ENCODE data around the gene CEND1.
A peak's percentile ranks its signal among the peaks of the same experiment; 100 is the strongest.

The CEND1 gene

DNA sequence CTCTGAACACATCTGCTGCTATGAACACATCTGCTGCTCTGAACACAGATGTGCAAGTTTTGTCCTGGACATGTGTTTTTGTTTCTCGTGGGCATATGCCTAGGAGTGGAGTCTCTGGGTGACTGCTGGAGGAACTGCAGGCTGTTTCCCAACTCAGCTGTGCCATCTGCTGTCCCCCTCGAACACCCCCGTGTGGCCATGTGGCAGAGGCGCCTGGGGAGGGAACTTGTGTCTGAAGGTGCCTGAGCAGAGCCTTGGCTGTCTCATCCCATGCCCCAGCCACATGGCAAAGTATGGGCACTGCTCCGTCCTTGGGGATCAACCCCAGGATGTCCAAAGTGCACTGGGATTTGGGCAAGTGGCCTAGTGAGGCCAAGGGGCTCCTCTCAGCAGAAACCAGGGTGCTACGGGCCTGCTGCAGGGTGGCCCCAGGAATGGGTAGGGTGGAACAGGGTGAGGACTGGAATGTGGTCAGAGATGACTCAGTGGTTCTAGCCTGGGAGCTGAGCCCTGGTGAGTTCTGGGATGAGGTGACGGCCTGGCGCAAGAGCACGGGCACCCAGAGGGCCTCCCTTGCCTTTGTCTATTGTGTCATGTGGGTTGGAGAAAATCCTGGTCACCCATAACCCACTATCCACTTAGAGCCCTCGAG, 27.3 kb downstream of the CEND1 start:
- Histone ChIP-seq H3K9ac (ENCODE audit: low read length) (no peak overlapping the region), H2BK15ac (replicated peaks; ENCODE audit: low read depth) (no peak overlapping the region), H3K4ac (ENCODE audit: low read depth, low read length) (no peak overlapping the region), H2BK5ac (ENCODE audit: low read length) (no peak overlapping the region), H3K23ac (ENCODE audit: low read length) (no peak overlapping the region), H2AK5ac (ENCODE audit: low read length) (no peak overlapping the region), H4K8ac (ENCODE audit: low read depth, low read length) (no peak overlapping the region), H3K79me1 (ENCODE audit: low read length) (no peaks in the 10 kb centered on the region), H3K4me3 (ENCODE audit: low read length) (no peak overlapping the region), H3K56ac (ENCODE audit: low read length) (no peak overlapping the region), H3K79me2 (ENCODE audit: control insufficient read depth, insufficient read depth, low read length) (no peaks in the 10 kb centered on the region), H2BK120ac (ENCODE audit: low read depth, low read length) (no peak overlapping the region), H3K36me3 (ENCODE audit: control insufficient read depth, insufficient read depth, low read length) (peaks cover 18% of the 10 kb centered on the region), H3K18ac (ENCODE audit: low read length) (no peak overlapping the region), H3K27ac (ENCODE audit: low read depth, low read length) (no peak overlapping the region), H4K5ac (ENCODE audit: low read length) (no peak overlapping the region), H3K4me2 (ENCODE audit: low read length) (no peak overlapping the region), H3K4me1 (ENCODE audit: control insufficient read depth, low read depth, low read length) (peaks cover 3% of the 10 kb centered on the region), H3K27me3 (ENCODE audit: insufficient read depth, low read length, poor library complexity) (no peaks in the 10 kb centered on the region)
- WGBS (ENCODE audit: extremely low coverage, insufficient coverage, low lambda C conversion rate) = no CpG with 5 or more reads among the region's 10 CpGs
- DNase-seq = peak; percentile 48

DNA sequence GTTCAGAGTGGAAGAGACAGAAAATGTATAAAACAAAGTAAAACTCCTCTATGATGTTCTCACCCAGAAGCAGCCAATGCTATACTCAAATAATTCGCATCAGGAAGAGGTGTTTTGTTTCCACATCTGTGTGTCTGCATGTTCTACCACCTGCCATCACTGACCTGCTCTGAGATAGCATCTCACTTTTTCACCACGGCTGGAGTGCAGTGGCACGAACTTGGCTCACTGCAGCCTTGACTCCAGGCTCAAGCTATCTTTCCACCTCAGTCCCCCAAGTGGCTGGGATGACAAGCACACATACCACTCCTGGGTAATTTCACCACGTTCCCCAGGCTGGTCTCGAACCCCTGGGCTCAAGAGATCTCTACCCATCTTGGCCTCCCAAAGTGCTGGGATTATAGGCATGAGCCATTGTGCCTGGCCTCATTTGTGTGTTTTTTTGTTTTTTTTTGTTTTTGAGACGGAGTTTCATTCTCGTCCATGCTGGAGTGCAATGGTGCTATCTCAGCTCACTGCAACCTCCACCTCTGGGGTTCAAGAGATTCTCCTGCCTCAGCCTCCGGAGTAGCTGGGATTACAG, 28.3 kb downstream of the CEND1 start:
- no peak overlapping the region for H3K18ac ChIP-seq (ENCODE audit: low read length)
- no peak overlapping the region for H2AK5ac ChIP-seq (ENCODE audit: low read length)
- H2BK15ac ChIP-seq (replicated peaks; ENCODE audit: low read depth) = no peak overlapping the region
- H3K4me3 ChIP-seq (ENCODE audit: low read length) = no peak overlapping the region
- no peak overlapping the region for H4K8ac ChIP-seq (ENCODE audit: low read depth, low read length)
- no peaks in the 10 kb centered on the region for H3K79me2 ChIP-seq (ENCODE audit: control insufficient read depth, insufficient read depth, low read length)
- no peak overlapping the region for H3K56ac ChIP-seq (ENCODE audit: low read length)
- peaks cover 5% of the 10 kb centered on the region for H3K79me1 ChIP-seq (ENCODE audit: low read length)
- peaks cover 18% of the 10 kb centered on the region for H3K36me3 ChIP-seq (ENCODE audit: control insufficient read depth, insufficient read depth, low read length)
- H3K27me3 ChIP-seq (ENCODE audit: insufficient read depth, low read length, poor library complexity) = no peaks in the 10 kb centered on the region
- WGBS (ENCODE audit: extremely low coverage, insufficient coverage, low lambda C conversion rate) = no CpG with 5 or more reads among the region's 8 CpGs
- no peak overlapping the region for H2BK5ac ChIP-seq (ENCODE audit: low read length)
- H3K27ac ChIP-seq (ENCODE audit: low read depth, low read length) = no peak overlapping the region
- DNase-seq = no peak
- no peak overlapping the region for H4K5ac ChIP-seq (ENCODE audit: low read length)
- no peak overlapping the region for H3K9ac ChIP-seq (ENCODE audit: low read length)
- H3K4me2 ChIP-seq (ENCODE audit: low read length) = no peak overlapping the region
- H3K23ac ChIP-seq (ENCODE audit: low read length) = no peak overlapping the region
- H3K4me1 ChIP-seq (ENCODE audit: control insufficient read depth, low read depth, low read length) = peaks cover 3% of the 10 kb centered on the region
- no peak overlapping the region for H3K4ac ChIP-seq (ENCODE audit: low read depth, low read length)
- no peak overlapping the region for H2BK120ac ChIP-seq (ENCODE audit: low read depth, low read length)

DNA sequence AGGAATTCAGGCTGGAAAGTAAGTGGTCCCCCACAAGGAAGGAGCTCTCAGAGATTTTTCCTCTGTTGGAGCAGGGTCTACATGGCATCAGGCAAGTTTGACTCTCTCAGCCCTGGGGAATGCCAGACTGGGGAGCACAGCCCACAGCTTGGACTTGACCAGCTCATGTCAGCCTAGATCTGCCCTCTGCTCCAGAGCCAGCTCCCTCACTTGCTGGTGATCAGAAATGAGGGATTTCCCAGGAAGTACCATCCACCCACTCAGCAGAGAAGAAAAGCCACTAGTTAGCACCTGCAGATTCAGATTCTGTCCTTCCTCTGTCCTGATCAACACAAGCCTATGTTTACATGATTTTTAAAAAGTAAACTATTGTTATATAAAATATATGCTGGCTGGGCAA, 29.7 kb downstream of the CEND1 start:
- Histone ChIP-seq H3K56ac (ENCODE audit: low read length) (no peak overlapping the region), H3K27me3 (ENCODE audit: insufficient read depth, low read length, poor library complexity) (no peaks in the 10 kb centered on the region), H3K4me3 (ENCODE audit: low read length) (no peak overlapping the region), H4K5ac (ENCODE audit: low read length) (no peak overlapping the region), H3K36me3 (ENCODE audit: control insufficient read depth, insufficient read depth, low read length) (peaks cover 14% of the 10 kb centered on the region), H3K23ac (ENCODE audit: low read length) (no peak overlapping the region), H3K9ac (ENCODE audit: low read length) (no peak overlapping the region), H2AK5ac (ENCODE audit: low read length) (no peak overlapping the region), H3K18ac (ENCODE audit: low read length) (no peak overlapping the region), H4K8ac (ENCODE audit: low read depth, low read length) (no peak overlapping the region), H3K4ac (ENCODE audit: low read depth, low read length) (no peak overlapping the region), H3K79me2 (ENCODE audit: control insufficient read depth, insufficient read depth, low read length) (peaks cover 3% of the 10 kb centered on the region), H2BK5ac (ENCODE audit: low read length) (no peak overlapping the region), H3K79me1 (ENCODE audit: low read length) (peaks cover 8% of the 10 kb centered on the region), H3K4me2 (ENCODE audit: low read length) (no peak overlapping the region), H2BK15ac (replicated peaks; ENCODE audit: low read depth) (no peak overlapping the region), H3K4me1 (ENCODE audit: control insufficient read depth, low read depth, low read length) (peaks cover 3% of the 10 kb centered on the region), H3K27ac (ENCODE audit: low read depth, low read length) (no peak overlapping the region), H2BK120ac (ENCODE audit: low read depth, low read length) (no peak overlapping the region)
- no peak for DNase-seq

DNA sequence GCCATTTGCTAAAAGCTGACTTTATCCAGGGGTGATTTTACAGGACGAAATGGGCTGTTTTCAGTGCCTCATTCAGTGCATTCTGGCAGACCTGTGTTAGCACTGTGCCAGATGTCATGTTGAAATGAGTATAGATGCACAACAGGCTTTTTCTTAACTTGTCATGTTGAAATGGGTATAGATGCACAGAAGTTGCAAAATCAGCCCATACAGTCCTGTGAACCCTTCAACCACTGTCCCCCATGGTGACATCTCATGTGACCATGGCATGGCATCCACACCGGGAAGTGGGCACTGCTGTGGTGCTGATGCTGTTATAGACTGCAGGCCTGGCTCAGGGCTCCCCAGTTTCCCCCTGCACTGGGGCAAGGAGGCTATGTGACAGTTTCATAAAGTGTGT, 40.2 kb downstream of the CEND1 start:
- Histone ChIP-seq H4K8ac (ENCODE audit: low read depth, low read length) (no peak overlapping the region), H3K4me2 (ENCODE audit: low read length) (no peak overlapping the region), H3K56ac (ENCODE audit: low read length) (no peak overlapping the region), H3K18ac (ENCODE audit: low read length) (no peak overlapping the region), H2BK5ac (ENCODE audit: low read length) (no peak overlapping the region), H3K23ac (ENCODE audit: low read length) (no peak overlapping the region), H3K36me3 (ENCODE audit: control insufficient read depth, insufficient read depth, low read length) (no peaks in the 10 kb centered on the region), H2BK15ac (replicated peaks; ENCODE audit: low read depth) (no peak overlapping the region), H3K79me2 (ENCODE audit: control insufficient read depth, insufficient read depth, low read length) (peaks cover 32% of the 10 kb centered on the region), H3K4ac (ENCODE audit: low read depth, low read length) (no peak overlapping the region), H3K27me3 (ENCODE audit: insufficient read depth, low read length, poor library complexity) (no peaks in the 10 kb centered on the region), H3K9ac (ENCODE audit: low read length) (no peak overlapping the region), H2AK5ac (ENCODE audit: low read length) (no peak overlapping the region), H3K79me1 (ENCODE audit: low read length) (peaks cover 9% of the 10 kb centered on the region), H3K4me1 (ENCODE audit: control insufficient read depth, low read depth, low read length) (peaks cover 3% of the 10 kb centered on the region), H3K4me3 (ENCODE audit: low read length) (no peak overlapping the region), H4K5ac (ENCODE audit: low read length) (no peak overlapping the region), H2BK120ac (ENCODE audit: low read depth, low read length) (no peak overlapping the region), H3K27ac (ENCODE audit: low read depth, low read length) (no peak overlapping the region)
- no peak for DNase-seq
- no CpG with 5 or more reads among the region's 2 CpGs for WGBS (ENCODE audit: extremely low coverage, insufficient coverage, low lambda C conversion rate)

DNA sequence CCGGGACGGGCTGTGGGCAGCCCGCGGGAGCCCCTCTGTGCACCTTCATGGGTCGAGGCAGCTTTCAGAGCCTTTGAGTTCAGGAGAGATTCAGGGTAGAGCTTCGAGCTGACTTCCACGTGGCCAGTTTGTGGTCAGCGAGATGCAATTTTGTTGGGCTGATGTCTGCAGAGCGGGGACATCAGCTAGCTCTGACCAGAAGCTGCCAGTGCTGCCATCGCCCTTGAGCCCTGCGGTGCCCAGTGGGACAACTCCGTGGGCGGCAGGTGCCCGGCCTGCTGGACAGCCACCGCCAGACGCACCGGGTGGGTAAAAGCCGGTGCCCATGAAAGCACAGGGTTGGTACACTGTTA, 41.9 kb downstream of the CEND1 start:
- peak overlapping the region; percentile 42 for H3K18ac ChIP-seq (ENCODE audit: low read length)
- H2BK120ac ChIP-seq (ENCODE audit: low read depth, low read length) = no peak overlapping the region
- no peak overlapping the region for H2AK5ac ChIP-seq (ENCODE audit: low read length)
- H2BK15ac ChIP-seq (replicated peaks; ENCODE audit: low read depth) = no peak overlapping the region
- H3K27ac ChIP-seq (ENCODE audit: low read depth, low read length) = no peak overlapping the region
- peak overlapping the region; percentile 92 for H3K9ac ChIP-seq (ENCODE audit: low read length)
- no peaks in the 10 kb centered on the region for H3K36me3 ChIP-seq (ENCODE audit: control insufficient read depth, insufficient read depth, low read length)
- no peak overlapping the region for H3K4ac ChIP-seq (ENCODE audit: low read depth, low read length)
- no peak overlapping the region for H2BK5ac ChIP-seq (ENCODE audit: low read length)
- H3K4me1 ChIP-seq (ENCODE audit: control insufficient read depth, low read depth, low read length) = peaks cover 3% of the 10 kb centered on the region
- H3K23ac ChIP-seq (ENCODE audit: low read length) = peak overlapping the region; percentile 91
- H3K56ac ChIP-seq (ENCODE audit: low read length) = peak overlapping the region; percentile 92
- no CpG with 5 or more reads among the region's 18 CpGs for WGBS (ENCODE audit: extremely low coverage, insufficient coverage, low lambda C conversion rate)
- H4K8ac ChIP-seq (ENCODE audit: low read depth, low read length) = no peak overlapping the region
- no peak overlapping the region for H4K5ac ChIP-seq (ENCODE audit: low read length)
- H3K4me2 ChIP-seq (ENCODE audit: low read length) = peak overlapping the region; percentile 98
- H3K79me1 ChIP-seq (ENCODE audit: low read length) = peaks cover 9% of the 10 kb centered on the region
- peaks cover 32% of the 10 kb centered on the region for H3K79me2 ChIP-seq (ENCODE audit: control insufficient read depth, insufficient read depth, low read length)
- peak overlapping the region; percentile 94 for H3K4me3 ChIP-seq (ENCODE audit: low read length)
- H3K27me3 ChIP-seq (ENCODE audit: insufficient read depth, low read length, poor library complexity) = no peaks in the 10 kb centered on the region
- no peak for DNase-seq
